Measurements from ENCODE around the gene SMAP2.

The SMAP2 gene

DNA sequence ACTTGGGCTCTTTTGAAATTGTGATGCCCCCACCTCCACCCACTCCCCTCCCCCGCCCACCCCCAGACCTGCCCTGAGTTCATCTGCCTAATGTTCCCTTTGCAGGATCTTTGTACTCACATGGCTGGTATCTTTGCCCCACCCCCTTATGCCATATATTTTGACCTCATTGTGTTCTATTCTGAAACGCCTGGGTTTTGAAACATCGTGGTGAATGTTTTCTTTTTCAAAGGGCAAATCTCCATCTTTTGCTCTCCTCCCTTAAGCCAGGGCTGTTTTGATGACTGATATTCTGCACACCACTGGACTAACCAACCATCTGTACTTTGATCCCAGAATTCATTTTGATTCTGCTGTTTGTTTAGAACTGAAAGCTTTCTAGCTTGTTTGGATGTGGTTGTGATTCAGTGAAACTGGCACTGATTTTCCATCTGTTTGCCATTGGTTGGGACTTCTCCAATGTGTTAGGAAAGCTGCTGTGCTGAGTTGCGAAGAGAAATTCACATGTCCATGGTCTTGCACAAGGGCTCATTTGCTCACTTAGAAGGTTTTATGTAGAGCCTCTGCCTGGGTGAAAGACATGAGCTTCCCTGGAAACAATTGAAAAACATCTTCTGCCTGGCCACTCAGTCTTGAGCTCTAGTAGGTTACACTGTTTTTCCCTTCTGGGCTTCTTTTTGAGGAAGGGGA lies 16.5 kb downstream of the SMAP2 start:
- no peak for DNase-seq

DNA sequence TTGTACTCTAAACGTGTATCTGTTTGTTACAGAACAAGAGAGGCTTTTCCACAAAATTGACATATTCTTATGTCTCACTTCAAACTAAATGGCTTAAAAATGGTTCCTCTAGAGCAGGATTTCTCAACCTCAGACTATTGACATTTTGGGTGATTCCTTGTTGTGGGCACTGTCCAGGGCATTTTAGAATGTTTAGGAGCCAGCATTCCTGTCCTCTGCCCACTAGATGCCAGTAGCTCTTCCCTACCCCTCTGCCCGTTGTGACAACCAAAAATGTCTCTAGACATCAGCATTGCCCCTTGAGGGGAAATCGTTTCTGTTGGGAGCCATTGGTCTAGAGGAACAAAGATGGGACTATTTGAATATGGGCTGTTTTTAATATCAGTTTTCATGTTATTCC lies 17.3 kb downstream of the SMAP2 start:
- no peak for DNase-seq

DNA sequence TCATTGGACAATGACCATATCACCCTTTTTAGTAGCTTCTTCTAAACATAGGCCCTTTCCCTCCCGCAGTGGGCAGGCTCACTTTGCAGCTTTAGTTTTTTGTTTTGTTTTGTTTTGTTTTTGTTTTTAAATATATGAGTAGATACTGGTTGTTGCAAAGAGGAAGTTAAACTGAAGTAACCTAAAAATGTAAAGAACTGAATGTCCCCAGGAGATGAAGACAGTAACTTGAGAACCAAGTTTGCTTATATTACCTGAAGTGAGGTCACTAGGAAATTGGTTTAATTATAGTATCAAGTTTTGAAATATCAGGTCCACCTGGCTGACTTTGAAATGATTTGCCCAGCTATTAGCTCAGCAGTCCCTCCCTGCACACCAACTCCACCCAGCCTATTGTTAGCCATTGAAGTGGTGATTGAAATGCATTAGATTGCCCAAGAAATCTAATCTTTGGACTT lies 18.2 kb downstream of the SMAP2 start:
- no peak for DNase-seq

DNA sequence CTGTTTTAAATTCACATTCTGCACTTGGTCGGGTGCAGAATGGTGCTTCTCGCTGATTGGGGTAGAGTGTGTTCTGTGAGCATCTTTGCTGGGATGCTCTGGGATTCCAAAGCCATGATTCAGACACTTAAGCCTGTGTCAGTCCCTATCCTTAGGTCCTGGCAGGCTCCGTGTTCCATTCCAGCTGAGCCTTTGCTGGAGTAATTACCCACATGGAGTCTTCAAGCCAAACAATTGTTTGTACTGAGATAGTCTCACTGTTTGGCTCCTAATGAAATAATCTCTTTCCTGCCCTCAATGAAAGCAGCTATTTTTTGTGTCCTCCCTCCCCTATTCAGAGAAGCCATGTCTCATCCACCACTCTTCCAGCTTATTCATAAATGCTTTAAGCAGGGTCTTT lies 18.7 kb downstream of the SMAP2 start:
- no peak for DNase-seq

DNA sequence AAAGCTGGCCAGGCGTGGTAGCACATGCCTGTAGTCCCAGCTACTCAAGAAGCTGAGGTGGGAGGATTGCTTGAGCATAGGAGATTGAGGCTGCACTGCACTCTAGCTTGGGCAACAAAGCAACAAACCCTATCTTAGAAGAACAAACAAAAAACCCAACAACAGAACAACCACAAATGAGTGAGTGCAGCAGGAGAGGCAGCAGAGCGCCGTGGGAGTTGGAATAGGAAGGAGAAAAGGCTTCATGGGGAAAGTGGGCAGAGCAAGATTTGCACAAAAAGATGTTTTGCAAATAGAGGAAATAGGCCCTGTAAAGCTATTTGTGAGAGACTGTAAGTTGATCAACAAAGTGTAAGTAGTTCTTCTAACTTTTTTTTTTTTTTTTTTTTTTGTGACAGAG lies 19.6 kb downstream of the SMAP2 start:
- no peak for DNase-seq

DNA sequence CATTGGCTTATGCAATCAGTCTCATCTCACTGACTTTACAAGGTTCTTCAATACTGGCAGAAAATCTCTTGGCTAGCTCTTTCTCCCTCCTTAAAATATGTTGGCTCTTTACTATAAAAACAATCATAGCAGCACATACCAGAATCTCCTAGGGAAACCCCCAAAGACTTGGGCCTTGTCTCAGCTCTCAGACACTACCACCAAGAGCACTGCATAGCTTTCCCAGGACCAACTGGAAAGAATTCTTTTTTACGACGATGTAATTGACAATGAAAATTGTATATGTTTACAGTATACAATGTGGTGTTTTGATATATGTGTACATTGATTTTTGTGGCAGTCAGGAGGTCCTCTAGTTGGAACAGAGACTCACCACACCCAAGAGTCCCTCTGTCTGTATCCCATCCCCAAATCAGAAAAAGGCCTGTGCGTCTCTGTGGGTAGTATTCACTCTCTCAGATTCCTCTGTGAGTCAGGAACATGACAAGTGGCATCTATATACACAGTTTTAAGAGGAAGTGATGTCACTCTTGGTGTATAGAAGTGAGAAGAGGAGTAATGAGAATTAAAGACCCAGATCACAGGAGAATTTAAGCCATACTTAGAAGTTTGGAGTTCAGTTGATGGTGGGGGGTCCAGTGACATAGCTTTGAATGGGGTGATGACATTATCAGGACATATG lies 21.1 kb downstream of the SMAP2 start:
- DNase-seq, result no peak

DNA sequence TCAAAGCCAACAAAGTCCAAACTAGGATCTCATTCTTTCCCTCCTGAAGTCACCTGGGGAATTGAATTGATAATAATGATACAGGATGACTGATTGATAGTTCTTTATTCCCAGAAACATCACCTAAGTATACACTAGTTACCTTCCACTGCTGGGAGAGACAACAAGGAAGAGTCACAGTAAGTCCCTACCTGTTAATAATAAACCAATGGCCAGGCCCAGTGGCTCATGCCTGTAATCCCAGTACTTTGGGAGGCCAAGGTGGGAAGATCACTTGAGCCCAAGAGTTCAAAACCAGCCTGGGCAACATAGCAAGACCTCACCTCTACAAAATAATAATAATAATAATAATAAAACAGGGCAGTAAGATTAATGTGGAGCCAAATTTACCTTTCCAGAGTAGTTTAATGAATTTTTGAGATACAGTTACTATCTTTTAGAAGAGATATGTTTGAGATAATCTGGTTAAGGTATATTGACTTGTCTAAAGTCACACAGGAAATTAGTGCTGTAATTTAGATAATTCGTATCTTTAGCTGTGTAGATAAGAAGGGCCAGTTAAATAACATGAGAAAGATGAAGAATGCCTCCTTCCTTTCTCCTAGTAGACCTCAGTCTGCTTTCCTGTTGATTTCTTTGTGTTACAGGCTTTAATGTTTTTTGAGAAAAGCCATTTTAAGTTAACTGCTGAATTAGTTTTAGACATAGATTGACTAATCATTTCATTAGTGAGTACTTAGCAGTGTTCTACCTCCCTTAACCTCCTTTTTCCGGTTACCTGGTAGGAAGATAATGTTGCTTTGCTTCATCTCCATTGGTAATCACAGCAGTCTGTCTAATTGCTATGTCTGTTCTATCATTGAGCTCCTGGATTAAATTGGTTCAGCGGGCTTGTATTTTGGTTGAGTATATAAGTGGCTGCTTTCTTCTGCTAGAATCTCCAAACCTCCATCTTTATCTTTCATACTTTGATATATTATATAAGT lies 22.0 kb downstream of the SMAP2 start:
- DNase-seq, result no peak

DNA sequence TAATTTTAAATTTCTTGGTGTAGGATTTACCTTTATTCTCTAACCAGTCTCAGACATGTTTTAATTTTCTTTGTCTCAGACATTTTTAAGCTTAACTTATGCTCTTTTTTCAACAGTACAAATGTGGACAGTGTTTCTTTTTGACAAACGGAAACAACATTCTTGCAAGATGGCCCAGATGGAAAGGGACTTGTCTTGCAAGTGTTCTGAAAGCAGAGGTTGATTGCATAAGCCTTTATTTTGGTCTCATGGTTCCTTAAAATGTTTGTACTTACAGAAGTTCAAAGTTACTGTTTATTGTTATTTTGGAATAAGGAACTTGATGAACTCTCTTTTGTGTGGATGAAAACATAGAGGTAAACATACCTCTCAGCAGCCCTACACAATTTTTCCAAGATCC lies 22.9 kb downstream of the SMAP2 start:
- no peak for DNase-seq

DNA sequence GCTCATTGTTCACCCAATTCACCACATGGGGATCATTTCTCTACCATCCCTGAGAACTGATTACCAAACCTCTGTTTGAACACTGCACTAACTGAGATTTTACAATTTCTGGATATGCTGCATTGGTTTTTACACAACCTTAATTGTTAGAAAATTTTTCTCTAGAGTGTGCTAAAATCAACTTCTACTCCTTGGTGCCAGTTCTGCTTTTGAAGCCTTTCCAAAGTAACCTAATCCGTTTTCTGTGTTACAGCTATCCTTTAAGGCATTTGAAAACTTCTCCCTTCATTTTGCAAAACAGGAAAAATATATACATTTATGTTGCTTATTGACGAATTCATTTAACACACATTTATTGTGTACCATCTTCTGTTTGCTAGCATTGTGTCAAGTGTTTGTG lies 23.7 kb downstream of the SMAP2 start:
- DNase-seq, result no peak

DNA sequence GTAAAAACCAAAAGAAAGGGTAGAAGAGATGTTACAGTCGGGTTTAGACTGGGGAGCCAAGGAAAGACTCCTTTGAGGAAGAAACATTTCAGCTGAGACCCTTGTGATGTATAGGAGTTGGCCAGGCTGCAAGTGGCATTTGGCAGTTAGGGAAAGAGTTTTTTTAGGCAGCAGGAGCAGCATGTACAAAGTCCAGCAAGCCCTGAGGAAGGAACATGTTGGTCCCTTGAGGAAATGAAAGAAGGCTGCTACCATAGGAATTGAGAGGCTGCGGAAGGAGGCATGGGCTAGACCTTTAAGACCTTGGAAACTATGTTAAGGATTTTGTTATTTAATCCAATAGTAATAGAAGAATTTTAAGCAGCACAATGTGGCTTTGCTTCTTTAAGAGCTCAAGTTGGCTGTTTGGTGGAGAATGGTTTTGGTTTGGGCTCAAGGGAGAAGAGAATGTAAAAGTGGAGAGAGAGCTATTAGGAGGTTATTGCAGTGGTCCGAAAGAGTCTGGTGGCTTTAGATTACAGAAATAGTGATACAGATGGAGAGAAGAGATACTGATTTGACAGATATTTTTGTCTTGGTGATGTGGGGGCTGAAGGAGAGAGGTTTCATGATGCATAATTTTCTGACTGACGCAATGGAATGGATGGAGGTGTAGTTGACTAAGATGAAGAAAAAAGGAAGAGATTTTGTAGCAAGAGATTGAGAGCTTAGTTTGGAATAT lies 26.6 kb downstream of the SMAP2 start:
- no peak for DNase-seq

DNA sequence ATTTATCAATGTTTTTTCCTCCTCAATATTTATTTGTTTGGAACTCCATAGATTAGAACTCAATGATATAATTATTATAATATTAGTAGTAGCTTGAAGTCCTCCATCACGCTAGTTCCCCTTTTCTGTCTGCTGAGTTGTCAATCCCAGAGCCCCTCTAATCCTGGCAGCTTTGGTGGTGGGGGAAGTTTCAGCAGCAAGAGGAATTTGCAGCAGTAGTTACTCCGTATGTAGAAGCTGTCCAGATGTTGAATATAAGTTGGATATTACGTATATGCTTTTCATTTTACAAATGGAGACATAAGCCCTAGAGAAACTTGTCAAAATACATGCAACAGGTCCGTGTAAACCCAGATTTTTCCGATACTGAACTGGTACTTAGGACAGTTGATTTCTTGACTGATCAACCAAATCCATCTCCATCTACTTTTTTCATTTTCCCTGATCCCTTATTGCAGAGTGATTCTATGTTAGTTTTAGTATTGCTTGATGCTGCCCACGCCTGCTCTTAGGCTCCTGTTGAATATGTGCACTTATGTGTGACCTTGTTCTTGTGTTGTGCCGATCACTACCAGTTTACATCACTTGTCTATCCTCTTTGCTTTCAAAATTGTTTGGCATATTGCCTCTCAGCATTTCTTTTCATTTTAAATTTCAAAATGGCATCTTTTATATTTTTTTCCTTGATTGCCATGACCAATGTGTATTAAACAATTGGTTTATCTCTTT lies 28.1 kb downstream of the SMAP2 start:
- no peak for DNase-seq

DNA sequence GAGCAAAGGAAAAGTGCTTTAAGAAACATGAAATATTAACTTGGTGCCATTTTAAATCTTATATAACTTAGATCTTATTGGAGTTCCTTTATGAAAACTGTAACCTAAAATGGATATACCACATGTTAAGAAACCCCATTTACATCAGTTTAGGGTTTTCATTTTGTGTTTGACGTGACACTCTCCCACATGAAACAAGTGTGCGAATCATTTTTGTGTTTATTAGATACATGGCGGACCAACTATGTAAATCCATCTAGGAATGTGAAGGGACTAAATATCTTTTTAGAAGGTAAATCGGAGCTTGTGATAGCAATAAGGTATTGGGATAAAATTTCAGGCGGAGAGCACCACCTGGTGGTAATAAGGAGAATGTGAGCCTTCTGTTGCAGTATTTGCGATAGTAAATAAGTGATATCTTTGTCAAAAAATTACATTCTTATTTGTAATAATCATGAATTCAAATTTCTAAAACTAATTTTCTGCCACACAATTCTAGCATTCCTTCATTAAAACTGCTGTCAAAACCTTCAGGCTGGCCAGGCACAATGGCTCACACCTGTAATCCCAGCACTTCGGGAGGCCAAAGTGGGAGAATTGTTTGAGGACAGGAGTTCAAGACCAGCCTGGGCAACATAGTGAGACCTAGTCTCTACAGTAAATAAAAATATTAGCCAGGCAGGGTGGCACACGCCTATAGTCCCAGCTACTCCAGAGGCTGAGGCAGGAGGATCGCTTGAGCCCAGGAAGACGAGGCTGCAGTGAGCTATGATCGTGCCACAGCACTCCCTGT lies 31.3 kb downstream of the SMAP2 start:
- DNase-seq, result no peak

DNA sequence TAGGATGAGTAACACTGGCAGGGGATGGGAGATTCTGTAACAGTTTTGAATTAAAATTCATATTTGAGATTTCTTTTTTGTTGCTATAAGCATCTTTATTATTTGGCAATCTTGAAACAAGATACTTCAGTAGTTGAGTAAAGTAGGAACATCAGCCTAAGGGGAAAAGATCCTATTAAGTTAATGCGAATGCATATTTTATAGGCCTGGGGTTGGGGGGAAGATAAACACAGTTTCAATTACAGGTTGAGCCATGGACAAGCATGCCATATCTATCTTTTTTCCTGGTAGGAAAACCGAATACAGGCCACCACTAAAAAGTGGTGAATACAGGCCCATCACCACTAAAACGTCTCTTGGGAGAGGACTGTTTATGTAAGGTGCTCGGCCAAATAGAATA lies 32.3 kb downstream of the SMAP2 start:
- DNase-seq, result no peak

DNA sequence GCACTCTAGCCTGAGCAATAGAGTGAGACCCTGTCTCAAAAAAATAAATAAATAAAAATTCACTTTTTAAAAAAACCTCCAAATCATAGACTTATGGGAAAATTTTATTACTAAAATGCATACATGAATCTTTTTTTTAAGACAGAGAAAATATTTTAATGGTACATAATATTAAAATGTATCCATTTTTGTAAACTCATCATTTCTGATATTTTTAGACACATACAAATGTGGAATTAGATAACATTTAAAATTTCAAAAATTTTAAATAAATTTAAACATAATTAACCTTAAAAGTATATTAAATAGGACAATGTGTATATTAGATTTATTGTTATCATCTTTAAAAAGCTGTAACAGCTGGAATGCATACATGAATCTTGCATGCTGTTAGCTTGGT lies 33.9 kb downstream of the SMAP2 start:
- no peak for DNase-seq

DNA sequence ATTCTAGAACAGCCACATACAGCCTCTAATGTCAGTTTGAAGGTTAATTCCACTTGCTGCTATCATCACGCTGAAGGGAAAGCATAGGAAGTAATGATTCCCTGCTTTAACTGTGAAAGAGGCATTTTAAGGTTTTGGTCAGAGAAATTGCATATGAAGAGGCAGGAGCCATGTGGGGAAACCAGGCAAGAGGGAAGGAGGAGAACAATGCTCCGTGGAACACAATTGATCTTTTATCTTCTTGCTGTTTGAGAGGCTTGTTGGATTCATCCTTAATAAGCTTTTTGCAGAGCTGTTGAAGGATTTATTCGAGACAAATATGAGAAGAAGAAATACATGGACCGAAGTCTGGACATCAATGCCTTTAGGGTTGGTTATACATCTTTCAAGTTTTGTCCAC lies 35.9 kb downstream of the SMAP2 start:
- DNase-seq, result no peak

DNA sequence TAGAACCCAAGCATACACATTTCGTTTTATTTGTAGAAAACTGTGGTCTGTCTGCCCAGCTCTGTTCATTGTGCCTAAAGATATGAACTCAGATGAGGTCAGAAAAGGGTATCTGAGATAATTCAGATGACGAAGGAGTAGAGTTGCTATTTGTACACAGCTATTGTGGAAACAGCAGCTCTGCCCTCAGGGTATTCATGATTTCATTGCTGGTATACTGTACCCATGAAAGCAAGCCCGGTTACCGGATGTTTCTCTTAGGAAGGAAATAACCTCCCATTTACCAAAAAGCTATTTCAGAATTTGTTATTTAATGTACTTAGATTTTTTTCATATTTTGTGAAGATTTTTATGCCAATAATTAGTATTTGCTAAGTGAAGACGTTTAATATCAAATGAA lies 37.8 kb downstream of the SMAP2 start:
- DNase-seq, result no peak

DNA sequence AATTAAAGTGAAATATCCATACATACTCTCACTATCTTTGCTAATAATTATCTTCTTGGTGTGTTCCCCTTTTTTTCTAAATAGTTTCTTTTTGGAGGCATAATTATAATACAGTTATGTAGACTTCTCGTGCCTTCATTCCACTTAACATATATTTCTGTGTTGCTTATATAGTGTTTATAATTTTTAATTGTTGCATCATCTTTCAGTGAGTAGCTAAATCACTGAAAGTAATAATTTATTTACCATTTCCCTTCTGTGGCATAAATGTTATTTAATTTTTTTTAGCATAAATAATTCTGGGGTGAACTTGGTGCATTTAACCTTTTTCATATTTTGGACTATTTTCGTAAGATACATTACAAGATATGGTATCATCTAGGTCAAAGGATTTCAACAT lies 38.3 kb downstream of the SMAP2 start:
- DNase-seq, result no peak

DNA sequence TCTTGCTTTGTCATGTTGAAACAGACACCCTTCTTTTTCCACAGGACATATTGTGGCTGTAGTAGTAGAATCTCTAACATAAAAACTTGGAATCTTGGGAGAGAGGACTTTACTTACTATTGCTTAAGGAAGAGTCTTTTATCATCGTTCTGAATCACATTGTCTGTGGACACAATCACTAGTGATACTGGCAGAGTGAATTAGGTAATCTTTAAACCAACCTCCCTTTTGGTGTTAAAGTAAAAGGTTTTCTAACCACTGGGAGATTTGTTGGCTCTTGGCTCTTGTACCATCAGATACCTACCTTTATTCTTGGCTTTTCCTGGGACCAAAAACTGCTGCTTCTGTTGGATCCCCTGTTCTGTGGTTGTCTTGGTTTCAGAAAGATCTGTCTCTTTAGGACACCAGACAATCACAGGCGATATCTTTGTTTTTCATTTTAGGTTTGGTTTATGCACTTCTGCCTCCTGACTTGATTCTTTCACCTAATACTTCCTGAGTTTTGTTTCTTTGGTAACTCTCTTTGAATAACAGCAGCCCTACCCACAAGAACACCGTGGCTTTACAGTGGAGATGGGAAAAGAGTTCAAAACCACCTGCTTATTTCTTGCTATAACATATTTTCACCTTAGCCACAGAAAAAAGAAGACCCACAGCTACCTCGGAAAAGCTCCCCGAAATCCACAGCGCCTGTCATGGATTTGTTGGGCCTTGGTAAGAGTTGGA lies 40.2 kb downstream of the SMAP2 start:
- no peak for DNase-seq

DNA sequence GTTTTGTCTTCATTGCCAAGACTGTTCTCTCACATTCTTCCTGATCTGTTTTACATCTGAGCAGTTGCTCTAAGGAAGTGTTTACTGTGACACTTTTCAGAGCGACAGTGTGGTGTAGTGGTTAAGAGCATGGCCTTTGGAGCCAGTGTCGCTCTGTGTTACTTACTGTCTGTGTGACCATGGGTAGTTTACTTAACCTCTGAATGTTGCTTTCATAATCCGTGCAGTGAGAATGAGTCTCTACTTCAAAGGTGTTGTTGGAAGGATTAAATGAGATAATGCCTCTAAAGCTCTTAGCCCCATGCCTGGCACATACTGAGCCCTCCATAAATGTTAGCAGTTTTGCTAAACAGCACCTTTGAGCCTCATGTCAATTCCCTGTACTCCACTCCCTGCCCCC lies 40.8 kb downstream of the SMAP2 start:
- no peak for DNase-seq

DNA sequence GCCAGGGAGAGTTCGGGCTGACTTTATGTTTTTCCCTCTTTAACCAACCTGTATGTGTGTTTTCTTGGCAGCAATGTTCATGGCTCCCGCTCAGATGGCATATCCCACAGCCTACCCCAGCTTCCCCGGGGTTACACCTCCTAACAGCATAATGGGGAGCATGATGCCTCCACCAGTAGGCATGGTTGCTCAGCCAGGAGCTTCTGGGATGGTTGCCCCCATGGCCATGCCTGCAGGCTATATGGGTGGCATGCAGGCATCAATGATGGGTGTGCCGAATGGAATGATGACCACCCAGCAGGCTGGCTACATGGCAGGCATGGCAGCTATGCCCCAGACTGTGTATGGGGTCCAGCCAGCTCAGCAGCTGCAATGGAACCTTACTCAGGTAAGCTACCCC lies 43.2 kb downstream of the SMAP2 start:
- DNase-seq, result no peak
